Panc1 (cell line): ENCODE data around the gene MORN1. TPM values are rescaled to one million over a fixed set of nuclear protein-coding genes. Genes with fewer than 3 reads are reported as not detected.

Experiments used
- ATAC-seq: fragments of 200-7000 bp; cut with Tn5 transposase; 2 replicates; pipeline ENCODE4 v1.9.1; 2020; ENCODE audit warnings: mild to moderate bottlenecking, moderate library complexity
- BruUV-seq: library from RNA; stranded (reverse); fragments of 400-500 nt; replicated peaks from 2 replicates; lab custom pipeline; 2021; lab: Mats Ljungman, UMichigan
- CTCF ChIA-PET: fragments of 300-600 bp; sonication (Branson Sonifier 250); formaldehyde crosslinking; loops from one replicate; lab custom pipeline; 2022; ENCODE audit warnings: antibody characterized with exemption; lab: Charles Lee
- POLR2A ChIA-PET: fragments of 300-600 bp; sonication (Branson Sonifier 250); formaldehyde crosslinking; loops from one replicate; lab custom pipeline; 2022; ENCODE audit warnings: antibody characterized with exemption; lab: Charles Lee
- DNase-seq: peaks from one replicate; pipeline ENCODE4 v3.0.0-alpha.2; 2010; ENCODE audit warnings: low read depth, low spot score
- H3K27ac ChIP-seq: 2 replicates; pipeline ENCODE4 v1.5.1; 2011; ENCODE audit warnings: mild to moderate bottlenecking, low read length, inconsistent platforms
- H3K27me3 ChIP-seq: fragments of 200-500 bp; sonication (Bioruptor generic); 2 replicates; pipeline ENCODE4 v1.6.0; 2014; ENCODE audit warnings: low read length, inconsistent platforms; ENCODE audit not compliant: control insufficient read depth, insufficient read depth
- H3K36me3 ChIP-seq: fragments of 200-500 bp; sonication (Bioruptor generic); 2 replicates; pipeline ENCODE4 v1.5.1; 2014; ENCODE audit warnings: inconsistent platforms, mild to moderate bottlenecking, low read length, moderate library complexity; ENCODE audit not compliant: control insufficient read depth, insufficient read depth
- H3K4me1 ChIP-seq: 2 replicates; pipeline ENCODE4 v1.5.1; 2011; ENCODE audit warnings: inconsistent platforms, mild to moderate bottlenecking, low read length, moderate library complexity; ENCODE audit not compliant: control insufficient read depth, insufficient read depth
- H3K4me3 ChIP-seq, 2 experiments: 2 replicates each; pipeline ENCODE4 v1.5.1; 2011 to 2012; ENCODE audit warnings: low read depth in 2 of 2, low read length in 2 of 2, mild to moderate bottlenecking in 2 of 2, inconsistent platforms in 1 of 2, moderate library complexity in 1 of 2
- H3K9me3 ChIP-seq: fragments of 200-500 bp; sonication (Bioruptor generic); 2 replicates; pipeline ENCODE4 v1.5.1; 2014; ENCODE audit warnings: low read depth, mild to moderate bottlenecking, inconsistent platforms, low read length, moderate library complexity; ENCODE audit not compliant: control insufficient read depth, insufficient read depth
- POLR2AphosphoS5 ChIP-seq: IDR thresholded peaks from 2 replicates; pipeline ENCODE4 v1.6.1; 2012; ENCODE audit warnings: mild to moderate bottlenecking, low read depth, low read length, moderate library complexity
- SIN3A ChIP-seq: IDR thresholded peaks from 2 replicates; pipeline ENCODE4 v1.6.1; 2012; ENCODE audit warnings: low read depth, mild to moderate bottlenecking, low read length, moderate library complexity, borderline replicate concordance; ENCODE audit not compliant: insufficient read depth
- TCF7L2 ChIP-seq: IDR thresholded peaks from 2 replicates; pipeline ENCODE4 v1.6.1; 2011; ENCODE audit warnings: mild to moderate bottlenecking, low read depth, low read length, inconsistent platforms
- in situ Hi-C: cut with HindIII; loops from 2 replicates; pipeline ENCODE4 v1.10.0; 2016; ENCODE audit warnings: low sequenced_read_pairs, low pct_unique_long_range_greater_than_20kb
- intact Hi-C: fragments of 100-400 bp; cut with micrococcal nuclease; formaldehyde crosslinking; loops from one replicate; pipeline ENCODE4 v1.10.0; 2022; ENCODE audit not compliant: unreplicated experiment
- total RNA-seq: library from RNA; stranded (reverse); gene quantifications from one replicate; pipeline ENCODE4 v1.2.1, GENCODE V29; 2021; ENCODE audit not compliant: unreplicated experiment
- TF ChIP-seq, protein P1 (sequence below), 2 experiments: IDR thresholded peaks; 2 replicates each; pipeline ENCODE4 v1.6.1; 2011 to 2012; ENCODE audit warnings: low read depth in 2 of 2, control low read depth in 1 of 2, low read length in 1 of 2, mild to moderate bottlenecking in 1 of 2, moderate library complexity in 1 of 2; ENCODE audit not compliant: insufficient read depth in 1 of 2
- TF ChIP-seq, protein P2 (sequence below): fragments of 450-650 bp; IDR thresholded peaks from 2 replicates; pipeline ENCODE4 v1.5.1; 2017; ENCODE audit warnings: mild to moderate bottlenecking

The MORN1 gene
- total RNA-seq, 1 experiment from 2014 or later = 21.3 TPM

DNA sequence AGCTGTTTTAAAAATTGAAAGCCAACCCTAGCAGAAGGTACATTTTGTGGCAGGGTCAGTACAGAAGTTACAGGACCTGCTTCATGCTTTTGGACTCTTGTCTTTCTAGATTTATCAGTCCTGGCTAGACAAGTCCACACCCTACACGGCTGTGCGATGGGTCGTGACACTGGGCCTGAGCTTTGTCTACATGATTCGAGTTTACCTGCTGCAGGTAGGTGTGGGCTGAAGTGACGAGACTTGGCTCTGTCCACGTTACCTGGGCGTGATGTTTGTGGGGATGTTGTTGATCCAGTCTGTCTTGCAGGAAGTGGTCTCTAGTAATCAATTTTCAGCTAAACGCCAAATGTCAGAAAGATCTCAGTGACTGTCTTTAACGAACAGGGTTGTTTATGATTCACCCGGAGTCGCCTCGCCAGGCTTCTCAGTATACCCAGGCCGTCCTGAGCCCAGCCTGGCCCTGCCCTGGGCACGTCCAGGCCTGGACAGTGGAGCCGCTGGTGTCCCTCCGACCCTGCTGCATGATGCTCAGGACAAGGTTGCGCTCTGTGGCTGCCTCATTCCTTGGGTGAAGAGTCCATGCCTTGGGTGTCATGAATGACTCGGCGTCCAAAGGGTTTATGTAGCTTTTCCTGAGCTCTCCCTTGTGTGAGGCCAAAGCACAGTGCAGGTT lies 5.8 kb upstream of the MORN1 start:
- ChIA-PET CTCF (interaction anchor here (0.7 kb wide), 1 partner anchor 92 kb away, joined by 3 read pairs; no protein-coding TSS in a partner anchor), POLR2A (no interaction called here)
- intact Hi-C loops (no loop called here), in situ Hi-C loops (loop anchor here (10.0 kb wide), 1 partner anchor 202 kb away; the partner anchor contains the start of gene FAAP20)
- Histone ChIP-seq H3K36me3 (peaks cover 18% of the 10 kb centered on the region; the same call in 1 of the 2 replicates), H3K4me3 (no peak overlapping the region), H3K27me3 (no peaks in the 10 kb centered on the region), H3K9me3 (no peaks in the 10 kb centered on the region), H3K4me1 (peaks cover 17% of the 10 kb centered on the region), H3K27ac (no peak overlapping the region)
- TF ChIP-seq, protein P1, sequence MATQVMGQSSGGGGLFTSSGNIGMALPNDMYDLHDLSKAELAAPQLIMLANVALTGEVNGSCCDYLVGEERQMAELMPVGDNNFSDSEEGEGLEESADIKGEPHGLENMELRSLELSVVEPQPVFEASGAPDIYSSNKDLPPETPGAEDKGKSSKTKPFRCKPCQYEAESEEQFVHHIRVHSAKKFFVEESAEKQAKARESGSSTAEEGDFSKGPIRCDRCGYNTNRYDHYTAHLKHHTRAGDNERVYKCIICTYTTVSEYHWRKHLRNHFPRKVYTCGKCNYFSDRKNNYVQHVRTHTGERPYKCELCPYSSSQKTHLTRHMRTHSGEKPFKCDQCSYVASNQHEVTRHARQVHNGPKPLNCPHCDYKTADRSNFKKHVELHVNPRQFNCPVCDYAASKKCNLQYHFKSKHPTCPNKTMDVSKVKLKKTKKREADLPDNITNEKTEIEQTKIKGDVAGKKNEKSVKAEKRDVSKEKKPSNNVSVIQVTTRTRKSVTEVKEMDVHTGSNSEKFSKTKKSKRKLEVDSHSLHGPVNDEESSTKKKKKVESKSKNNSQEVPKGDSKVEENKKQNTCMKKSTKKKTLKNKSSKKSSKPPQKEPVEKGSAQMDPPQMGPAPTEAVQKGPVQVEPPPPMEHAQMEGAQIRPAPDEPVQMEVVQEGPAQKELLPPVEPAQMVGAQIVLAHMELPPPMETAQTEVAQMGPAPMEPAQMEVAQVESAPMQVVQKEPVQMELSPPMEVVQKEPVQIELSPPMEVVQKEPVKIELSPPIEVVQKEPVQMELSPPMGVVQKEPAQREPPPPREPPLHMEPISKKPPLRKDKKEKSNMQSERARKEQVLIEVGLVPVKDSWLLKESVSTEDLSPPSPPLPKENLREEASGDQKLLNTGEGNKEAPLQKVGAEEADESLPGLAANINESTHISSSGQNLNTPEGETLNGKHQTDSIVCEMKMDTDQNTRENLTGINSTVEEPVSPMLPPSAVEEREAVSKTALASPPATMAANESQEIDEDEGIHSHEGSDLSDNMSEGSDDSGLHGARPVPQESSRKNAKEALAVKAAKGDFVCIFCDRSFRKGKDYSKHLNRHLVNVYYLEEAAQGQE (IDR thresholded peaks at IDR 0.05; ENCODE audit: insufficient read depth in 1 of 2, low read depth in 2 of 2, low read length in 1 of 2) = no peak
- TF ChIP-seq POLR2AphosphoS5 (no peak), TCF7L2 (no peak), SIN3A (no peak)
- TF ChIP-seq, protein P2, sequence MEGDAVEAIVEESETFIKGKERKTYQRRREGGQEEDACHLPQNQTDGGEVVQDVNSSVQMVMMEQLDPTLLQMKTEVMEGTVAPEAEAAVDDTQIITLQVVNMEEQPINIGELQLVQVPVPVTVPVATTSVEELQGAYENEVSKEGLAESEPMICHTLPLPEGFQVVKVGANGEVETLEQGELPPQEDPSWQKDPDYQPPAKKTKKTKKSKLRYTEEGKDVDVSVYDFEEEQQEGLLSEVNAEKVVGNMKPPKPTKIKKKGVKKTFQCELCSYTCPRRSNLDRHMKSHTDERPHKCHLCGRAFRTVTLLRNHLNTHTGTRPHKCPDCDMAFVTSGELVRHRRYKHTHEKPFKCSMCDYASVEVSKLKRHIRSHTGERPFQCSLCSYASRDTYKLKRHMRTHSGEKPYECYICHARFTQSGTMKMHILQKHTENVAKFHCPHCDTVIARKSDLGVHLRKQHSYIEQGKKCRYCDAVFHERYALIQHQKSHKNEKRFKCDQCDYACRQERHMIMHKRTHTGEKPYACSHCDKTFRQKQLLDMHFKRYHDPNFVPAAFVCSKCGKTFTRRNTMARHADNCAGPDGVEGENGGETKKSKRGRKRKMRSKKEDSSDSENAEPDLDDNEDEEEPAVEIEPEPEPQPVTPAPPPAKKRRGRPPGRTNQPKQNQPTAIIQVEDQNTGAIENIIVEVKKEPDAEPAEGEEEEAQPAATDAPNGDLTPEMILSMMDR = no peak
- ATAC-seq (no peak), DNase-seq (no peak)
- no TSS peak for BruUV-seq

DNA sequence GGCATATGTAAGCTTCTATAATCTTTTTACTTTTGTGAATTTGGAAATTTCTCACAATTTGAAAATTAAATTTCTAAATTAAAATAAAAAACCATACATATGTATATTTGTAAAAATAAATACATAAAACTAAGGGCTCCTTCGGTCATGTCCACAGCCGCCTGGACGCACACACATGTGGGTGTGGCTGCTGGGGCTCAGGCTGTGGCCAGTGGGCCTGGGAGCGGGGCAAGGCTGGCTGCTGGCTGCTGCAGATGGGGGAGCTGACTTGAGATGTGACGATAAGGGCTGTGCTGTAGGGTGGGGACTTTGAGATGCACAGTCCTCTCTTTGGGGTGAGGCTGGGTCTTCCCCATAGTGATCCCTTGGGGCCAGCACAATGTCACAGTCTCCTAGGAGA lies 5.1 kb upstream of the MORN1 start:
- no peak overlapping the region for H3K4me3 ChIP-seq
- peaks cover 16% of the 10 kb centered on the region; the same call in 1 of the 2 replicates for H3K36me3 ChIP-seq
- H3K4me1 ChIP-seq = peaks cover 17% of the 10 kb centered on the region
- intact Hi-C loops (no loop called here), in situ Hi-C loops (loop anchor here (10.0 kb wide), 1 partner anchor 202 kb away; the partner anchor contains the start of gene FAAP20)
- H3K27ac ChIP-seq = no peak overlapping the region
- no peaks in the 10 kb centered on the region for H3K27me3 ChIP-seq
- ATAC-seq (no peak), DNase-seq (no peak)
- CTCF ChIA-PET = interaction anchor here (0.7 kb wide), 1 partner anchor 93 kb away, joined by 3 read pairs; no protein-coding TSS in a partner anchor
- POLR2A ChIA-PET = no interaction called here
- TF ChIP-seq, protein P2 = no peak
- no peak for TF ChIP-seq POLR2AphosphoS5
- no peak for TF ChIP-seq SIN3A
- no TSS peak for BruUV-seq
- no peaks in the 10 kb centered on the region for H3K9me3 ChIP-seq
